ENCODE measurements around the gene OMG. TPM values are rescaled to one million over a fixed set of nuclear protein-coding genes. Genes with fewer than 3 reads are reported as not detected.
A peak's percentile ranks its signal among the peaks of the same experiment; 100 is the strongest.

OMG gene
- total RNA-seq, 3 donors from 2014 or later: 0.51 to 1.5 TPM; not detected in 1

GRCh38 chr17:31279401-31279800 is 17.6 kb downstream of the OMG start:
- Histone ChIP-seq H3K36me3 (ENCODE audit: low read depth) (no peaks in the 10 kb centered on the region), H3K9me3 (no peaks in the 10 kb centered on the region), H3K4me1 (ENCODE audit: low read depth) (no peaks in the 10 kb centered on the region), H3K4me3 (no peak overlapping the region)
- no peak for ATAC-seq
- DNase-seq: no peak
- TF ChIP-seq CTCF (IDR thresholded peaks at IDR 0.05): no peak
- intact Hi-C loops (cut with DNase I, micrococcal nuclease): no loop called here

GRCh38 chr17:31275116-31275515 is 21.9 kb downstream of the OMG start:
- ATAC-seq (no peak), DNase-seq (no peak)
- Histone ChIP-seq H3K36me3 (ENCODE audit: low read depth) (no peaks in the 10 kb centered on the region), H3K9me3 (no peaks in the 10 kb centered on the region), H3K4me1 (ENCODE audit: low read depth) (no peaks in the 10 kb centered on the region), H3K4me3 (no peak overlapping the region)
- no peak for TF ChIP-seq CTCF (IDR thresholded peaks at IDR 0.05)
- intact Hi-C loops (cut with DNase I, micrococcal nuclease): no loop called here

- DNase-seq (no peak), ATAC-seq (peak; percentile 45)
- Histone ChIP-seq H3K36me3 (ENCODE audit: low read depth) (no peaks in the 10 kb centered on the region), H3K9me3 (no peaks in the 10 kb centered on the region), H3K4me3 (no peak overlapping the region), H3K4me1 (ENCODE audit: low read depth) (no peaks in the 10 kb centered on the region)
- no peak for TF ChIP-seq CTCF (IDR thresholded peaks at IDR 0.05)
- intact Hi-C loops (cut with DNase I, micrococcal nuclease): no loop called here
Measured at GRCh38 chr17:31274252-31274651, 22.8 kb downstream of the OMG start.

GRCh38 chr17:31273516-31273915 is 23.5 kb downstream of the OMG start:
- Histone ChIP-seq H3K4me3 (no peak overlapping the region), H3K36me3 (ENCODE audit: low read depth) (no peaks in the 10 kb centered on the region), H3K4me1 (ENCODE audit: low read depth) (no peaks in the 10 kb centered on the region), H3K9me3 (no peaks in the 10 kb centered on the region)
- TF ChIP-seq CTCF (IDR thresholded peaks at IDR 0.05): no peak
- intact Hi-C loops (cut with DNase I, micrococcal nuclease): no loop called here
- no peak for DNase-seq
- ATAC-seq: no peak

- H3K4me1 ChIP-seq (ENCODE audit: low read depth): no peaks in the 10 kb centered on the region
- ATAC-seq (no peak), DNase-seq (no peak)
- intact Hi-C loops (cut with DNase I, micrococcal nuclease): no loop called here
- H3K4me3 ChIP-seq: no peak overlapping the region
- no peaks in the 10 kb centered on the region for H3K36me3 ChIP-seq (ENCODE audit: low read depth)
- TF ChIP-seq CTCF (IDR thresholded peaks at IDR 0.05): no peak
- no peaks in the 10 kb centered on the region for H3K9me3 ChIP-seq
Measured at GRCh38 chr17:31272803-31273202, 24.2 kb downstream of the OMG start.

GRCh38 chr17:31272236-31272635 is 24.8 kb downstream of the OMG start:
- no peak for TF ChIP-seq CTCF (IDR thresholded peaks at IDR 0.05)
- DNase-seq (no peak), ATAC-seq (no peak)
- Histone ChIP-seq H3K4me3 (no peak overlapping the region), H3K36me3 (ENCODE audit: low read depth) (no peaks in the 10 kb centered on the region), H3K9me3 (no peaks in the 10 kb centered on the region), H3K4me1 (ENCODE audit: low read depth) (no peaks in the 10 kb centered on the region)
- intact Hi-C loops (cut with DNase I, micrococcal nuclease): no loop called here

All from mucosa of descending colon (tissue), 3 donors.